HG03432 (cell line): ENCODE results near the gene ITPR2.

Source experiments
- ATAC-seq: cut with Tn5 transposase; IDR thresholded peaks from one replicate; pipeline ENCODE4 v1.9.1; 2021; ENCODE audit warnings: mild to moderate bottlenecking, moderate library complexity; ENCODE audit not compliant: unreplicated experiment

The ITPR2 gene

GRCh38 chr12:26535826-26536225 lies 297.2 kb downstream of the ITPR2 start:
- ATAC-seq: no peak

DNA sequence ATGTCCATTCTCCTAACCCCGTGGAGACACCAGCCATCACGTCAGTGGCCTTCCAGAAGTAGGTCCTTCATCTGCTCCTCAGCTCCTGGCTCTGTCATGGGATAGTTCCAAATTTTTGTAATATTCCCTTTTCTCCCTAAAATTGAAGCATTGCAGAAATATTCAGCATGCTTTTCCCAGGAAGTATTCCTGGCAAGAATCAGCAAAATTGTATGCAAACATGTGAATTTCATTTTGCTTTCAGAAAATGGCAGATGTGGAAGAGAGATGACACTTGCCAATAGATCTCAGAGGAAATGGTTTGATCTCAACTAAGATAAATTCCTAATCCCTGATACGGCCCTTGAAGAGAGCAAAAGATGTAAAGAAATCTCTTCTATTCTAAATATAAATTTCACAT lies 298.9 kb downstream of the ITPR2 start:
- ATAC-seq: no peak

DNA sequence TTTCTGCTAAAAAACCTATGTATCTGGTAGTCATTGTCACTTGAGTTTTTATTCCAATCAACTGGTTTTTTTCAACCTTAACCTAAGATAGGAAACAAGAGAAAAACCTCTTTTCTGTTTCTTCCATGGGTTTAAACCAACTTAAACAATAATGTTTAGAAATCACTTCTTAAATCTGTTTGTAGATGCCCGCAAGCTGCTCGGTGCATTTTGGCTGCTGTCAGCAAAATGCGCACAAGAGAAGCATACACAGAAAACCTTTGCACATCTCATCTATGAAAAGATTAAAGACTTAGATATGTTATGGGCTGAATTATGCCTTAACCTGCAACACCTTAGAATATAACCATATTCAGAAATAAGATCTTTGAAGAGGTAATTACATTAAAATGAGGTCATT lies 299.8 kb downstream of the ITPR2 start:
- no peak for ATAC-seq

DNA sequence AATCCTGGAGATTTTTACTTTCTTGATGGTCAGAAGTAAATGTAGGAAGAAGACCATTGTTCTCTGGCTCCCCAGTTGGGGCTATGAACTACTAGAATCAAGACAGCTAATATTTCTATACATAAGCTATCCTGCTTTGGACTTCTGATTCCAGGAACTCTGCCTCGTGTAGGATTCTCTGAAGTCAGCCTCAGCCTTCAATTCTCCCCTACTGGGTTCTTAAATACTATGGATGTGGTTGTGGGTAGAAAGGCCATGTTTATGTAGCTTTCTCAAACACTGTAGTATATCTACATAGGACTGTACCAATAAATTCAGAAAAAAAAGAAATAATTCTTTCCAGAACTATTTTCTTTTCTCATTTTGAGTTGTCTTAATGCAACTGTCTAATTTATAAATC lies 302.5 kb downstream of the ITPR2 start:
- no peak for ATAC-seq

- ATAC-seq: no peak
Observed at GRCh38 chr12:26528943-26529342, 304.1 kb downstream of the ITPR2 start.

DNA sequence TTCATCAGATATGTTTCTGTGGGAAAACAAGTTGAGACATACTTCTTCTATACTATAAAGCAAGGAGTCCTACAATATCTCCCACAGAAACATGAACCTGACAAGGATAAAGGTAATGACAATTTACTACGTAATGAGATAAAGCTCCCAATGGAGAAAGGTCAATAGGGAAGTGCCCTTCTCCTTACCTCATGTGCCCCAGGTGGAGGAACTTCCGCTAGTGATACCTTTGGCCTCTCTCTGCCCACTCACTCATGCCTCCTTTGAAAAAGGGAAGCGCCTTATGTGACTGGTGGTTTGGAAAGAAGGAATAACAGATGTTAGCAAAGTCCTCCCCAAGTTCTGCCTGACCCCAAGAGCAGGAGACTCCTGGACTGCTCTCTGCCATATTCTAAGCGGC lies 305.3 kb downstream of the ITPR2 start:
- no peak for ATAC-seq

DNA sequence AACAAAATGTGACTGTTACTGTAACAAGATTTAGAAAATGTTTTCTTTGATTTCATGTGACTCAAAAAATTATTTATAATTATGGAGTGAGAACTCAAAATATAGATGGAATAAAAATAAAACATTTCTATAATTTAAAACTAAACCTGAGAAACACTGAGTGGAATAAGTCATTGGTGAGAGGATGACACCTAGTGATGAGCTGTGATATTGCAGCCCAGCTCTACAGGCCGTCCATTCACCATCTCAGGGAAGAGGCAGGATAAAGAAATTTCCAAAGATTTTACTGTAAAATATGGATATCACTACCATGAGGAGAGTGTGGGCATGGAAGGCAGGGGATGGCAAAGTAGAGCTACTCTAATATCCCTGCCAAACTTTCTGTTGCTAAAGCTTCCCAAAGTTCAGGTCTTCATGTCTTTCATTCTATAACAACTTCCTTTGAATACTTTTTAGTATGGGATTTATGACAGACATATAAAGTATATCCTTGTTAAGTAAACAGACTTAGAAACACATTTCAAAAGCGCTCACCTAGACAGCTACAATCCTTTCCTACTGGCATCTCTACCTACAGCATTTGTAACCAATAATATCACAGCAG lies 308.0 kb downstream of the ITPR2 start:
- no peak for ATAC-seq

- ATAC-seq: no peak
Observed at GRCh38 chr12:26523708-26524150, 309.3 kb downstream of the ITPR2 start.

- peak; percentile 76 for ATAC-seq
Observed at GRCh38 chr12:26520869-26521268, 312.1 kb downstream of the ITPR2 start.

GRCh38 chr12:26520109-26520508 lies 312.9 kb downstream of the ITPR2 start:
- ATAC-seq: no peak

DNA sequence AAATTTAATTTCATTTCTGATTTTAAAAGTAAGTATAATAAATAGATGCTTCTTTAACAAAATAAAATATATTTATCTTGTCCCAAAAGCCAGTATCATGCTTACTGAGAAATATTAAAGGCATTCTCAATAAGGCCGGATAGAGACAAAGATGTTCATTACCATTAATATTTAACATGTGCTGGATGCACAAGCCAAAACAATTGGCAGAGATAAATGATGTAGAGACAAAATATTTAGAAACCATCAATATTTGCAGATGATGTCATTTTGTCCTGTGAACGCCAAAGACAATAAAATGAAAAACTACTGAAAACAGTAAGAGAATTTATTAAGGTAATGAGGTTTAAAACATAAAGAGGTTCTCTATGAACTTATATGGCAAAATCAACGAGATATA lies 313.5 kb downstream of the ITPR2 start:
- ATAC-seq: no peak

DNA sequence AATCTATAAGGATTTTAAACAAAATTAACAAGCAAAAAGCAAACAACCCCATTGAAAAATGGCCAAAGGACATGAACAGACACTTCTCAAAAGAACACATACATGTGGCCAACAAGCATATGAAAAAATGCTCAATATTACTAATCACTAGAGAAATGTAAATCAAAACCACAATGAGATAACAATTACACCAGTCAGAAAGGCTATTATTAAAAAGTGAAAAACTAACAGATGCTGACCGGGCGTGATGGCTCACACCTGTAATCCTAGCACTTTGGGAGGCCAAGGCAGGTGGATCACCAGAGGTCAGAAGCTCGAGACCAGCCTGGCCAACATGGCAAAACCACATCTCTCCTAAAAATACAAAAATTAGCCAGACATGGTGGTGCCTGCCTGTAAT lies 315.7 kb downstream of the ITPR2 start:
- ATAC-seq: peak; percentile 78

DNA sequence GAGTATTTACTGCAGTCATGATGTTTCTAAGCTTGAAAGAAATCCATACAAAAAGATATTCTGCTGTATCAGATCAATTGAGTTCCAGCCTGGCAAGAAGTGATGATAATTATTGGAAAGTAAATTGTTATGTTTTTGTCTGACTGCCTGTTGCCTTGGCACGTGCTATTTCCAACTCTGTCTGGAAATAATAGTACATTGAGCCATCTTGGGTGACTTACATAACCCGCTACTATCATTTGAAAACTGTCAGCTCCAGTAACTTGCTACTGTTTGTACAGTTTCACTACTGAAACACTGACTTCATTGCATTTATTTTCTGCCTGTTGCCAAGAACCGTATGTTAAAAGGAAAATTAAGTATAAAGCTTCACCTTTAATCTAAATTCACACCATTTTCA lies 318.6 kb downstream of the ITPR2 start:
- ATAC-seq: peak; percentile 63

- ATAC-seq: no peak
Observed at GRCh38 chr12:26513363-26514043, 319.5 kb downstream of the ITPR2 start.

DNA sequence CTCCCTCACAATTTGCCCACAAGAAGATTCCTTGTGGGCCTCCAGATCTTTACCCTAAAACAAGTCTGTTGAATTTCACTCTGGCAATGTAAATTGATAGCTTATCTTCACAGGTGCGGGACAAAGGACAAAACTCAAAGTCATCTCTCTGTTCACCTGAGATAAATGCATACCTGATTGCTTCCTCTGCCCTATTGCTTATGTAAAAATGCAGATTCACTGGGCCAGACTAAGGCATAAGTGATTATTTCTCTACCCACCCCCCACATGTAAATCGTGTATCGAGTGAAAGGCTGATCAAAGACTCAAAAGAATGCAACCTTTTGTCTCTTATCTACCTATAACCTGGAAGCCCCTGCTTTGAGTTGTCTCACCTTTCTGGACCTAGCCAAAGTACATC lies 320.8 kb downstream of the ITPR2 start:
- no peak for ATAC-seq

GRCh38 chr12:26510354-26510674 lies 322.7 kb downstream of the ITPR2 start:
- ATAC-seq: no peak

GRCh38 chr12:26507613-26508012 lies 325.4 kb downstream of the ITPR2 start:
- ATAC-seq: no peak

- ATAC-seq: no peak
Observed at GRCh38 chr12:26499979-26500640, 332.9 kb downstream of the ITPR2 start.

DNA sequence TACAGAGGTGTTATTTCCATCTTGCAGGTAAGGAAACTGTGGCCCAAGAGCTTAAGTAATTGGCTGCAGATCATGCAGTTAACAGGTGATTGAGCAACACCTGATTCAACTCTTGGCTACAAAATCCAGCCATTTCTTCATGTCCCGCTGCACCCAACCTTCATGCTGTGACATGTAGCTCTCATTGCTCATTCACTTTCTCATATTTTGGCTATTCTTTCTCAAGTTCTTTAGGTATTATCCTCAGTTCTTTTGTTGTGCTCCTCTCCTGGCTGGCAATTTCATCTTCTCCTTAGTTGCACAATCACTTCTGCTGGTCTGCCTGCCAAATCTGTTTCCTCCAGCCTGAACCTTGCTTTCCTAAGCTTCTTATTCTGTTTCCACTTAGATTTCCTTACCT lies 336.8 kb downstream of the ITPR2 start:
- ATAC-seq: no peak

DNA sequence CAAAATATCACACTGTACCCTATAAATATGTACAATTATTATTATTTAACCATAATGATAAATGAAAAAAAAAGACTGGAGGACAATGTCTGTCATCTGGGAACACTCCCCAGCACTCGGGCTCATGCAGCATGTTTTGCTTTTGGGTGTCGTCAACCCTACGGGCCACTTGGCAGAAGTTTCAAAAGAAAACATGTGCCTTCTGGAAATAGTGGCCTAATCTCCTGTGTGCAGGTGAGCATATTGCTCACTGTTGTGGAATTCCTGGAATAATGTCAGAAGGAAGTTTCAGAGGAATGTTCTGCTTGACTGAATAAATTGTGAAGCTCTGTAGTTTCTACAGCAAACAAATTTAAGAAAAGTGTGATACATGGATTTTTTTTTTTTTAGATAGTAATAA lies 339.3 kb downstream of the ITPR2 start:
- no peak for ATAC-seq

- no peak for ATAC-seq
Observed at GRCh38 chr12:26492406-26492805, 340.6 kb downstream of the ITPR2 start.

DNA sequence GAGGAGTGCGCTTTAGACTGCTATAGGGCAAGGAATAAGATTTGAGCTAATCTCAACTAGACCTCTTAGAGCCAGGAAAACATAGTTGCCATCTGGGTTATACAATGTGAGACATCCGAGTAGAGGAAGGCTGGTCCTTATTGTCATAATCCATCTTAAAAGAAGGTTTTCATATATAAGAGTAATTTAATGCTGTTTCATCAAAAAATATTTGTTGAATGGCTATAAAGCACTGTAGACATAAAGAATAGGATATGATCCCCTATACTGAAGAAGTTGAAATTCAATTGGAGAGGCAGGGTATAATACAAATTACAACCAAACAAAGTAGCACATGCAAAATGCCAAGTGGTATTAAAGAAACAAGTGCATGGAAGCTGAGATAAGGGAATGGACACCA lies 343.1 kb downstream of the ITPR2 start:
- no peak for ATAC-seq

- ATAC-seq: no peak
Observed at GRCh38 chr12:26488351-26488750, 344.6 kb downstream of the ITPR2 start.
